Neural progenitor cell (in vitro differentiated cells): ENCODE data around the gene OR2T6. TPM values are rescaled to one million over a fixed set of nuclear protein-coding genes. Genes with fewer than 3 reads are reported as not detected.

Experiments used
- DNase-seq: peaks from one replicate; pipeline ENCODE4 v3.0.0-alpha.2; 2016; ENCODE audit warnings: low spot score
- H2AFZ ChIP-seq: fragments of 200-600 bp; sonication (generic); replicated peaks from 2 replicates; pipeline ENCODE4 v1.6.1; 2016; ENCODE audit warnings: antibody characterized with exemption
- H3F3A ChIP-seq: fragments of 200-600 bp; sonication (generic); 2 replicates; pipeline ENCODE4 v1.6.1; 2016; ENCODE audit warnings: antibody characterized with exemption, low read depth
- H3K27ac ChIP-seq: fragments of 200-600 bp; sonication (generic); 2 replicates; pipeline ENCODE4 v1.5.1; 2016; ENCODE audit warnings: mild to moderate bottlenecking
- H3K27me3 ChIP-seq: fragments of 200-600 bp; sonication (generic); 2 replicates; pipeline ENCODE4 v1.6.1; 2016; ENCODE audit warnings: mild to moderate bottlenecking, moderate library complexity
- H3K36me3 ChIP-seq: fragments of 200-600 bp; sonication (generic); 2 replicates; pipeline ENCODE4 v1.5.1; 2016
- H3K4me1 ChIP-seq: fragments of 200-600 bp; sonication (generic); 2 replicates; pipeline ENCODE4 v1.6.1; 2016; ENCODE audit warnings: mixed run types
- H3K4me2 ChIP-seq: fragments of 200-600 bp; sonication (generic); 2 replicates; pipeline ENCODE4 v1.6.1; 2016
- H3K4me3 ChIP-seq: fragments of 200-600 bp; sonication (generic); 2 replicates; pipeline ENCODE4 v1.5.1; 2016
- H3K79me2 ChIP-seq: fragments of 200-600 bp; sonication (generic); 2 replicates; pipeline ENCODE4 v1.6.1; 2016; ENCODE audit warnings: low read depth
- H3K9ac ChIP-seq: fragments of 200-600 bp; sonication (generic); 2 replicates; pipeline ENCODE4 v1.6.1; 2016
- H3K9me3 ChIP-seq: fragments of 200-600 bp; sonication (generic); 2 replicates; pipeline ENCODE4 v1.5.1; 2016; ENCODE audit warnings: low read depth
- H4K20me1 ChIP-seq: fragments of 200-600 bp; sonication (generic); 2 replicates; pipeline ENCODE4 v1.6.1; 2016; ENCODE audit warnings: low read depth
- H3K27ac Mint-ChIP-seq: 3 replicates; pipeline ENCODE4 v1.8.0; 2021; ENCODE audit warnings: mixed read lengths
- H3K27me3 Mint-ChIP-seq: 2 replicates; pipeline ENCODE4 v1.8.0; 2022; ENCODE audit warnings: low read depth, mild to moderate bottlenecking, inconsistent platforms, moderate library complexity, mixed read lengths; ENCODE audit not compliant: insufficient read depth
- H3K36me3 Mint-ChIP-seq: 3 replicates; pipeline ENCODE4 v1.8.0; 2021; ENCODE audit warnings: mixed read lengths
- H3K4me1 Mint-ChIP-seq: 3 replicates; pipeline ENCODE4 v1.8.0; 2021; ENCODE audit warnings: mixed read lengths
- H3K4me3 Mint-ChIP-seq: 3 replicates; pipeline ENCODE4 v1.8.0; 2021; ENCODE audit warnings: mild to moderate bottlenecking, moderate library complexity, mixed read lengths
- H3K9me3 Mint-ChIP-seq: 3 replicates; pipeline ENCODE4 v1.8.0; 2020; ENCODE audit warnings: mixed read lengths
- EZH2 ChIP-seq: fragments of 200-600 bp; sonication (generic); IDR thresholded peaks from 2 replicates; pipeline ENCODE4 v1.6.1; 2017; ENCODE audit warnings: antibody characterized with exemption, mild to moderate bottlenecking, moderate library complexity
- EZH2phosphoT487 ChIP-seq: fragments of 200-600 bp; sonication (generic); IDR thresholded peaks from 2 replicates; pipeline ENCODE4 v1.6.1; 2017; ENCODE audit warnings: antibody characterized with exemption
- total RNA-seq: library from RNA; depleted of rRNA; stranded (reverse); fragments of >200 nt; gene quantifications from 2 replicates; pipeline ENCODE4 v1.2.3, GENCODE V29; 2015; ENCODE audit warnings: low replicate concordance
- TF ChIP-seq, protein P1 (sequence below): fragments of 200-600 bp; sonication (generic); IDR thresholded peaks from 2 replicates; pipeline ENCODE4 v1.5.1; 2017; ENCODE audit warnings: antibody characterized with exemption, mild to moderate bottlenecking

OR2T6 gene
- total RNA-seq, 1 donor from 2014 or later = not detected

DNA sequence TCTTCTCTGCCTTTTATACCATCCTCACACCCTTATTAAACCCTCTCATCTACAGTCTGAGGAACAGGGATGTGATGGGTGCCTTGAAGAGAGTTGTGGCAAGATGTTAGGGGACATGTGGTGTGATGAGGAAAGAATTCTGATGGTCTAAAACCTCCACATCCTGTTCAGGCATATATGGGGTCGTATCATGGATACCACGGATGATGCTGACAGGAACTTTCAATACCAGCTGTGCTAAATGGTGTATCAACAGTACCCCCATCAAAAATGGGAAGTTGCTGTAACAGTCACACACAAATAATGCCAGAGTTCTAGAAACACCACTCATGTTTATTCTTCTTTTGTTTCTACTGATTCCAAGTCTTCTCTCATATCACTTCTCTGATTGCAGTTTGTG lies 12.9 kb downstream of the OR2T6 start:
- H3K9me3 Mint-ChIP-seq = peaks cover 46% of the 10 kb centered on the region
- H3F3A ChIP-seq = no peaks in the 10 kb centered on the region
- no peaks in the 10 kb centered on the region for H3K27me3 ChIP-seq
- TF ChIP-seq, protein P1, sequence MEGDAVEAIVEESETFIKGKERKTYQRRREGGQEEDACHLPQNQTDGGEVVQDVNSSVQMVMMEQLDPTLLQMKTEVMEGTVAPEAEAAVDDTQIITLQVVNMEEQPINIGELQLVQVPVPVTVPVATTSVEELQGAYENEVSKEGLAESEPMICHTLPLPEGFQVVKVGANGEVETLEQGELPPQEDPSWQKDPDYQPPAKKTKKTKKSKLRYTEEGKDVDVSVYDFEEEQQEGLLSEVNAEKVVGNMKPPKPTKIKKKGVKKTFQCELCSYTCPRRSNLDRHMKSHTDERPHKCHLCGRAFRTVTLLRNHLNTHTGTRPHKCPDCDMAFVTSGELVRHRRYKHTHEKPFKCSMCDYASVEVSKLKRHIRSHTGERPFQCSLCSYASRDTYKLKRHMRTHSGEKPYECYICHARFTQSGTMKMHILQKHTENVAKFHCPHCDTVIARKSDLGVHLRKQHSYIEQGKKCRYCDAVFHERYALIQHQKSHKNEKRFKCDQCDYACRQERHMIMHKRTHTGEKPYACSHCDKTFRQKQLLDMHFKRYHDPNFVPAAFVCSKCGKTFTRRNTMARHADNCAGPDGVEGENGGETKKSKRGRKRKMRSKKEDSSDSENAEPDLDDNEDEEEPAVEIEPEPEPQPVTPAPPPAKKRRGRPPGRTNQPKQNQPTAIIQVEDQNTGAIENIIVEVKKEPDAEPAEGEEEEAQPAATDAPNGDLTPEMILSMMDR = no peak
- no peak for TF ChIP-seq EZH2phosphoT487
- TF ChIP-seq EZH2 = no peak
- H3K27ac ChIP-seq = no peak overlapping the region
- no peak overlapping the region for H2AFZ ChIP-seq
- no peak overlapping the region for H3K4me3 Mint-ChIP-seq
- H3K9me3 ChIP-seq = peaks cover 29% of the 10 kb centered on the region
- H3K27ac Mint-ChIP-seq = no peak overlapping the region
- H3K9ac ChIP-seq = no peak overlapping the region
- no peak for DNase-seq
- no peaks in the 10 kb centered on the region for H3K79me2 ChIP-seq
- no peak overlapping the region for H3K4me3 ChIP-seq
- H3K4me2 ChIP-seq = no peak overlapping the region
- H3K4me1 ChIP-seq = no peaks in the 10 kb centered on the region
- no peaks in the 10 kb centered on the region for H3K4me1 Mint-ChIP-seq
- no peaks in the 10 kb centered on the region for H3K36me3 Mint-ChIP-seq
- H3K36me3 ChIP-seq = no peaks in the 10 kb centered on the region
- no peaks in the 10 kb centered on the region for H4K20me1 ChIP-seq
- H3K27me3 Mint-ChIP-seq = peaks cover 2% of the 10 kb centered on the region

GRCh38 chr1:248393050-248393449 lies 17.5 kb downstream of the OR2T6 start:
- no peaks in the 10 kb centered on the region for H3K36me3 Mint-ChIP-seq
- no peak overlapping the region for H3K4me3 Mint-ChIP-seq
- no peaks in the 10 kb centered on the region for H3K4me1 Mint-ChIP-seq
- H3K27me3 Mint-ChIP-seq = no peaks in the 10 kb centered on the region
- Histone ChIP-seq H3K27me3 (no peaks in the 10 kb centered on the region), H3K4me3 (no peak overlapping the region), H2AFZ (no peak overlapping the region), H3F3A (no peaks in the 10 kb centered on the region), H3K4me1 (no peaks in the 10 kb centered on the region), H3K79me2 (no peaks in the 10 kb centered on the region), H3K9me3 (peaks cover 23% of the 10 kb centered on the region), H3K36me3 (no peaks in the 10 kb centered on the region), H4K20me1 (no peaks in the 10 kb centered on the region), H3K27ac (no peak overlapping the region), H3K9ac (no peak overlapping the region), H3K4me2 (no peak overlapping the region)
- H3K27ac Mint-ChIP-seq = no peak overlapping the region
- no peak for DNase-seq
- H3K9me3 Mint-ChIP-seq = peaks cover 55% of the 10 kb centered on the region
- TF ChIP-seq EZH2 = no peak
- TF ChIP-seq, protein P1 = no peak
- TF ChIP-seq EZH2phosphoT487 = no peak

GRCh38 chr1:248402748-248403147 lies 27.2 kb downstream of the OR2T6 start, which contains the start of gene OR2T1:
TSS of gene OR2T1 (plus strand) at chr1:248403048. CDS start at chr1:248406148, 3,100 bp downstream.
- H3K4me1 Mint-ChIP-seq = no peaks in the 10 kb centered on the region
- Histone ChIP-seq H3K9me3 (peaks cover 34% of the 10 kb centered on the region), H3K9ac (no peak within 1 kb of the TSS), H3F3A (no peaks in the 10 kb centered on the region), H2AFZ (no peak within 1 kb of the TSS), H3K27me3 (no peaks in the 10 kb centered on the region), H3K79me2 (no peaks in the 10 kb centered on the region), H3K27ac (no peak within 1 kb of the TSS), H3K4me3 (no peak within 1 kb of the TSS), H3K4me2 (no peak within 1 kb of the TSS), H4K20me1 (no peaks in the 10 kb centered on the region), H3K4me1 (no peaks in the 10 kb centered on the region), H3K36me3 (no peaks in the 10 kb centered on the region)
- H3K9me3 Mint-ChIP-seq = peaks cover 23% of the 10 kb centered on the region
- H3K4me3 Mint-ChIP-seq = no peak within 1 kb of the TSS
- no peaks in the 10 kb centered on the region for H3K27me3 Mint-ChIP-seq
- no peaks in the 10 kb centered on the region for H3K36me3 Mint-ChIP-seq
- H3K27ac Mint-ChIP-seq = no peak within 1 kb of the TSS
- DNase-seq = no peak
- TF ChIP-seq, protein P1 = no peak
- TF ChIP-seq EZH2 (no peak), EZH2phosphoT487 (no peak)
